A673 (cell line): Measurements from ENCODE around the gene NOVA1. TPM values are rescaled to one million over a fixed set of nuclear protein-coding genes. Genes with fewer than 3 reads are reported as not detected.

Experiments used
- BruUV-seq: library from RNA; stranded (reverse); fragments of 400-500 nt; replicated peaks from 2 replicates; lab custom pipeline; 2021; lab: Mats Ljungman, UMichigan
- CTCF ChIA-PET: fragments of 300-600 bp; sonication (Branson Sonifier 250); formaldehyde crosslinking; loops from one replicate; lab custom pipeline; 2022; ENCODE audit warnings: antibody characterized with exemption; lab: Charles Lee
- POLR2A ChIA-PET: fragments of 300-600 bp; sonication (Branson Sonifier 250); formaldehyde crosslinking; loops from one replicate; lab custom pipeline; 2022; ENCODE audit warnings: antibody characterized with exemption; ENCODE audit not compliant: low non-redundant PET; lab: Charles Lee
- DNase-seq: peaks from one replicate; pipeline ENCODE4 v3.0.0-alpha.2; 2015; ENCODE audit warnings: low spot score
- H3K27ac ChIP-seq: fragments of 200-600 bp; sonication (generic); 2 replicates; pipeline ENCODE4 v1.5.1; 2016; ENCODE audit warnings: mixed run types, low read depth, mild to moderate bottlenecking, mixed read lengths, antibody characterized with exemption, low read length; ENCODE audit not compliant: poor library complexity, severe bottlenecking
- H3K27me3 ChIP-seq: fragments of 200-600 bp; sonication (generic); replicated peaks from 2 replicates; pipeline ENCODE4 v1.6.1; 2017; ENCODE audit warnings: mixed run types, low read depth, mild to moderate bottlenecking, mixed read lengths, antibody characterized with exemption, low read length; ENCODE audit not compliant: insufficient read depth, poor library complexity
- H3K36me3 ChIP-seq: fragments of 200-600 bp; sonication (generic); 2 replicates; pipeline ENCODE4 v1.6.1; 2016; ENCODE audit warnings: mixed run types, mild to moderate bottlenecking, mixed read lengths, antibody characterized with exemption, low read length; ENCODE audit not compliant: insufficient read depth, poor library complexity, severe bottlenecking
- H3K4me1 ChIP-seq: fragments of 200-600 bp; sonication (generic); 2 replicates; pipeline ENCODE4 v1.6.1; 2017; ENCODE audit warnings: mixed run types, mild to moderate bottlenecking, mixed read lengths, antibody characterized with exemption, low read length; ENCODE audit not compliant: insufficient read depth, poor library complexity, severe bottlenecking
- H3K4me3 ChIP-seq: fragments of 200-600 bp; sonication (generic); 2 replicates; pipeline ENCODE4 v1.5.1; 2016; ENCODE audit warnings: low read depth, mixed run types, mild to moderate bottlenecking, mixed read lengths, low read length; ENCODE audit not compliant: poor library complexity, severe bottlenecking
- H3K9me3 ChIP-seq: fragments of 200-600 bp; sonication (generic); 2 replicates; pipeline ENCODE4 v1.6.1; 2016; ENCODE audit warnings: mixed run types, low read depth, mild to moderate bottlenecking, mixed read lengths, antibody characterized with exemption, low read length; ENCODE audit not compliant: poor library complexity, severe bottlenecking
- EZH2 ChIP-seq: fragments of 200-600 bp; sonication (generic); IDR thresholded peaks from 2 replicates; pipeline ENCODE4 v1.6.1; 2017; ENCODE audit warnings: borderline replicate concordance, low read depth, mild to moderate bottlenecking, mixed read lengths, antibody characterized with exemption, low read length; ENCODE audit not compliant: poor library complexity, severe bottlenecking
- intact Hi-C: fragments of 100-400 bp; cut with micrococcal nuclease; formaldehyde crosslinking; loops from one replicate; pipeline ENCODE4 v1.10.0; 2022; ENCODE audit not compliant: unreplicated experiment
- total RNA-seq: library from RNA; stranded (reverse); gene quantifications from 2 replicates; pipeline ENCODE4 v1.2.3, GENCODE V29; 2021
- TF ChIP-seq, protein P1 (sequence below): fragments of 300-800, 200-600 bp; sonication (generic); conservative IDR thresholded peaks from 2 replicates; pipeline ENCODE4 v1.5.1; 2017; ENCODE audit warnings: low read depth, mild to moderate bottlenecking, antibody characterized with exemption, low read length, moderate library complexity, mixed read lengths

The NOVA1 gene
- total RNA-seq, 1 experiment from 2014 or later, result 13.4 TPM

DNA sequence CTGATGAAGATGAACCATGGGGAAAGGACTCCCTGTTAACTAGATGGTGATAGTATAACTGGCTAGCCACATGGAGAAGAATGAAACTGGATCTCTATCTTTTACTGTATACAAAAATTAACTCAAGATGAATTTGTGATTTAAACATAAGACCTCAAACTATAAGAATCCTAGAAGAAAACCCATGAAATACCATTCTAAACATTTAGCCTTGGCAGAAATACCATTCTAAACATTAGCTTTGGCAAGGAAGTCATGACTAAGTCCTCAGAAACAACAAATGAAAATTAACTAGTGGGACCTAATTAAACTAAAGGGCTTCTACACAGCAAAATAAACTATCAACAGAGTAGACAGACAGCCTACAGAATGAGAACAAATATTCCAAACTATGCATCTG is 28.4 kb upstream of the NOVA1 start:
- POLR2A ChIA-PET, result no interaction called here
- Histone ChIP-seq H3K9me3 (no peaks in the 10 kb centered on the region), H3K4me3 (no peak overlapping the region), H3K4me1 (no peaks in the 10 kb centered on the region), H3K27ac (no peak overlapping the region), H3K27me3 (no peaks in the 10 kb centered on the region), H3K36me3 (no peaks in the 10 kb centered on the region)
- BruUV-seq, result no TSS peak
- intact Hi-C loops, result no loop called here
- CTCF ChIA-PET, result no interaction called here
- TF ChIP-seq EZH2, result no peak
- TF ChIP-seq, protein P1, sequence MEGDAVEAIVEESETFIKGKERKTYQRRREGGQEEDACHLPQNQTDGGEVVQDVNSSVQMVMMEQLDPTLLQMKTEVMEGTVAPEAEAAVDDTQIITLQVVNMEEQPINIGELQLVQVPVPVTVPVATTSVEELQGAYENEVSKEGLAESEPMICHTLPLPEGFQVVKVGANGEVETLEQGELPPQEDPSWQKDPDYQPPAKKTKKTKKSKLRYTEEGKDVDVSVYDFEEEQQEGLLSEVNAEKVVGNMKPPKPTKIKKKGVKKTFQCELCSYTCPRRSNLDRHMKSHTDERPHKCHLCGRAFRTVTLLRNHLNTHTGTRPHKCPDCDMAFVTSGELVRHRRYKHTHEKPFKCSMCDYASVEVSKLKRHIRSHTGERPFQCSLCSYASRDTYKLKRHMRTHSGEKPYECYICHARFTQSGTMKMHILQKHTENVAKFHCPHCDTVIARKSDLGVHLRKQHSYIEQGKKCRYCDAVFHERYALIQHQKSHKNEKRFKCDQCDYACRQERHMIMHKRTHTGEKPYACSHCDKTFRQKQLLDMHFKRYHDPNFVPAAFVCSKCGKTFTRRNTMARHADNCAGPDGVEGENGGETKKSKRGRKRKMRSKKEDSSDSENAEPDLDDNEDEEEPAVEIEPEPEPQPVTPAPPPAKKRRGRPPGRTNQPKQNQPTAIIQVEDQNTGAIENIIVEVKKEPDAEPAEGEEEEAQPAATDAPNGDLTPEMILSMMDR, result no peak
- DNase-seq, result no peak

DNA sequence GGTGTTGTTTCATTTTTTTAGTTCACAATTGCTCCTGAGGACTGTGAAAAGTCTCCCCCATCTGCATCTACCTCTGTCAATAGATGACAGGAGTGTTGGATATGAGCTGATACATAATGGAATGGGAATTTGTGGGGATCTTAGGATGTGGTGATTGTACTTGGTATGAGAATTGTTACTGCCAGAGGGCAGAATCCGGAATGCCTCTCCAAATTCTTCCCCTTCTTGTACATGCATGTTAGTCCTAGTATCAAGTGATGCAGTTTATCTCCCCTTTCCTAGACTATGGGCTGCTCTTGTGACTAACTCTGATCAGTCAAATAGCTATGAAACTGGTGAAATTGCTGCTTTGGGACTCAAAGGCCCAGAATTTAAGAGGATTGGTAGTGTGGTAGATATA is 24.8 kb upstream of the NOVA1 start:
- H3K27me3 ChIP-seq, result no peaks in the 10 kb centered on the region
- no peaks in the 10 kb centered on the region for H3K36me3 ChIP-seq
- TF ChIP-seq, protein P1, result no peak
- no peak for TF ChIP-seq EZH2
- intact Hi-C loops, result no loop called here
- no peak for DNase-seq
- no peak overlapping the region for H3K27ac ChIP-seq
- no peaks in the 10 kb centered on the region for H3K4me1 ChIP-seq
- no peak overlapping the region for H3K4me3 ChIP-seq
- H3K9me3 ChIP-seq, result no peaks in the 10 kb centered on the region
- ChIA-PET POLR2A (no interaction called here), CTCF (no interaction called here)
- BruUV-seq, result no TSS peak

DNA sequence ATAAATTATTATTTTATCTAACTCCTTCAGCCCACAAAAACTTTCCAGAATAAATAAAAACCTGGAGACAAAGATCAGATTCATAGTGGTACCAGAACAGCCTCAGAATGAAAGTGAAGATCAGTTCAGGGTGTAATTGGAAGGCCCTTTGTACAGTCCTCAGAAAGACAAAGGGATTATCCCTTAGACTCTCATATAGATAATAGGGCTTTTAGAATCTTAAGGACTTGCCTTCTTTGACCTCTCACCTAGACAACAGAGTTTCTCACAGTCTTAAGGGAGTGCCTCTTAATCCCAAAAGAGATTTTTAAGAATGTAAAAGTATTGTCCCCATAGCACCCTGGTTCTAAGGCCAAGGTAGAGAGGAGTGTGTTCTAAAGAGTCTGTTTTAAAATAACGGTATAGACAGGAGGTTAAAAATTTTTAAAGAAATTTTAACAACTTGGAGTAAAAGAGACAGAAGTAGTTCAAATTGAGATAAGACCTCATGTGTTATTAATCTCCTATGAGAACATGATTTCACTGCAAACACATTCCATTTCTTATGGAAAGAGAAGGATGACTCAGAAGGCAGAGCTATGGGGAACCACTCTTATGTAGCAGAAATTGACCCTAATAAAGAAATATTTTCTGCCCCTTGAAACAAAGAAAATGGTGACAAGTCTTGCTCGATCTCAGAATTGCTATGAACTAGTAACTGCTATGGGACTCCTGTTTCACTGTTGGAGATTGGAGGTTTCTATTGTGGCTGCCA is 24.2 kb upstream of the NOVA1 start:
- no TSS peak for BruUV-seq
- H3K4me1 ChIP-seq, result no peaks in the 10 kb centered on the region
- no peak for DNase-seq
- no peaks in the 10 kb centered on the region for H3K36me3 ChIP-seq
- H3K27ac ChIP-seq, result no peak overlapping the region
- intact Hi-C loops, result no loop called here
- POLR2A ChIA-PET, result no interaction called here
- CTCF ChIA-PET, result no interaction called here
- no peak for TF ChIP-seq EZH2
- TF ChIP-seq, protein P1, result no peak
- H3K4me3 ChIP-seq, result no peak overlapping the region
- H3K9me3 ChIP-seq, result no peaks in the 10 kb centered on the region
- no peaks in the 10 kb centered on the region for H3K27me3 ChIP-seq
